Panc1 (cell line): ENCODE measurements around the gene ZNF292. TPM values are rescaled to one million over a fixed set of nuclear protein-coding genes. Genes with fewer than 3 reads are reported as not detected.
A peak's percentile ranks its signal among the peaks of the same experiment; 100 is the strongest.

Experiments used
- ATAC-seq: fragments of 200-7000 bp; cut with Tn5 transposase; 2 replicates; pipeline ENCODE4 v1.9.1; 2020; ENCODE audit warnings: mild to moderate bottlenecking, moderate library complexity
- BruUV-seq: library from RNA; stranded (reverse); fragments of 400-500 nt; replicated peaks from 2 replicates; lab custom pipeline; 2021; lab: Mats Ljungman, UMichigan
- CTCF ChIA-PET: fragments of 300-600 bp; sonication (Branson Sonifier 250); formaldehyde crosslinking; loops from one replicate; lab custom pipeline; 2022; ENCODE audit warnings: antibody characterized with exemption; lab: Charles Lee
- POLR2A ChIA-PET: fragments of 300-600 bp; sonication (Branson Sonifier 250); formaldehyde crosslinking; loops from one replicate; lab custom pipeline; 2022; ENCODE audit warnings: antibody characterized with exemption; lab: Charles Lee
- DNase-seq: peaks from one replicate; pipeline ENCODE4 v3.0.0-alpha.2; 2010; ENCODE audit warnings: low read depth, low spot score
- H3K27ac ChIP-seq: 2 replicates; pipeline ENCODE4 v1.5.1; 2011; ENCODE audit warnings: mild to moderate bottlenecking, low read length, inconsistent platforms
- H3K27me3 ChIP-seq: fragments of 200-500 bp; sonication (Bioruptor generic); 2 replicates; pipeline ENCODE4 v1.6.0; 2014; ENCODE audit warnings: low read length, inconsistent platforms; ENCODE audit not compliant: control insufficient read depth, insufficient read depth
- H3K36me3 ChIP-seq: fragments of 200-500 bp; sonication (Bioruptor generic); 2 replicates; pipeline ENCODE4 v1.5.1; 2014; ENCODE audit warnings: inconsistent platforms, mild to moderate bottlenecking, low read length, moderate library complexity; ENCODE audit not compliant: control insufficient read depth, insufficient read depth
- H3K4me1 ChIP-seq: 2 replicates; pipeline ENCODE4 v1.5.1; 2011; ENCODE audit warnings: inconsistent platforms, mild to moderate bottlenecking, low read length, moderate library complexity; ENCODE audit not compliant: control insufficient read depth, insufficient read depth
- H3K4me3 ChIP-seq, 2 experiments: 2 replicates each; pipeline ENCODE4 v1.5.1; 2011 to 2012; ENCODE audit warnings: low read depth in 2 of 2, low read length in 2 of 2, mild to moderate bottlenecking in 2 of 2, inconsistent platforms in 1 of 2, moderate library complexity in 1 of 2
- H3K9me3 ChIP-seq: fragments of 200-500 bp; sonication (Bioruptor generic); 2 replicates; pipeline ENCODE4 v1.5.1; 2014; ENCODE audit warnings: low read depth, mild to moderate bottlenecking, inconsistent platforms, low read length, moderate library complexity; ENCODE audit not compliant: control insufficient read depth, insufficient read depth
- CTCF ChIP-seq: fragments of 450-650 bp; IDR thresholded peaks from 2 replicates; pipeline ENCODE4 v1.5.1; 2017; ENCODE audit warnings: mild to moderate bottlenecking
- POLR2AphosphoS5 ChIP-seq: IDR thresholded peaks from 2 replicates; pipeline ENCODE4 v1.6.1; 2012; ENCODE audit warnings: mild to moderate bottlenecking, low read depth, low read length, moderate library complexity
- REST ChIP-seq, 2 experiments: IDR thresholded peaks; 2 replicates each; pipeline ENCODE4 v1.6.1; 2011 to 2012; ENCODE audit warnings: low read depth in 2 of 2, control low read depth in 1 of 2, low read length in 1 of 2, mild to moderate bottlenecking in 1 of 2, moderate library complexity in 1 of 2; ENCODE audit not compliant: insufficient read depth in 1 of 2
- SIN3A ChIP-seq: IDR thresholded peaks from 2 replicates; pipeline ENCODE4 v1.6.1; 2012; ENCODE audit warnings: low read depth, mild to moderate bottlenecking, low read length, moderate library complexity, borderline replicate concordance; ENCODE audit not compliant: insufficient read depth
- TCF7L2 ChIP-seq: IDR thresholded peaks from 2 replicates; pipeline ENCODE4 v1.6.1; 2011; ENCODE audit warnings: mild to moderate bottlenecking, low read depth, low read length, inconsistent platforms
- in situ Hi-C: cut with HindIII; loops from 2 replicates; pipeline ENCODE4 v1.10.0; 2016; ENCODE audit warnings: low sequenced_read_pairs, low pct_unique_long_range_greater_than_20kb
- intact Hi-C: fragments of 100-400 bp; cut with micrococcal nuclease; formaldehyde crosslinking; loops from one replicate; pipeline ENCODE4 v1.10.0; 2022; ENCODE audit not compliant: unreplicated experiment
- total RNA-seq: library from RNA; stranded (reverse); gene quantifications from one replicate; pipeline ENCODE4 v1.2.1, GENCODE V29; 2021; ENCODE audit not compliant: unreplicated experiment

The ZNF292 gene
- total RNA-seq, 1 experiment from 2014 or later: 38.2 TPM

GRCh38 chr6:87165185-87165584, 9.8 kb downstream of the ZNF292 start:
- no peak overlapping the region for H3K4me3 ChIP-seq
- in situ Hi-C loops (no loop called here), intact Hi-C loops (no loop called here)
- ChIA-PET POLR2A (no interaction called here), CTCF (no interaction called here)
- H3K4me1 ChIP-seq: peaks cover 4% of the 10 kb centered on the region; the same call in 1 of the 2 replicates
- H3K27ac ChIP-seq: no peak overlapping the region
- no peaks in the 10 kb centered on the region for H3K36me3 ChIP-seq
- DNase-seq: no peak
- BruUV-seq: no TSS peak
- ATAC-seq: no peak
- TF ChIP-seq CTCF: no peak
- TF ChIP-seq POLR2AphosphoS5: no peak
- TF ChIP-seq TCF7L2: no peak
- no peak for TF ChIP-seq REST (IDR thresholded peaks at IDR 0.05; ENCODE audit: insufficient read depth in 1 of 2, low read depth in 2 of 2, low read length in 1 of 2)
- no peak for TF ChIP-seq SIN3A
- H3K27me3 ChIP-seq: no peaks in the 10 kb centered on the region
- H3K9me3 ChIP-seq: no peaks in the 10 kb centered on the region

GRCh38 chr6:87171938-87172633, 16.7 kb downstream of the ZNF292 start:
- ChIA-PET POLR2A (no interaction called here), CTCF (no interaction called here)
- TSS peak; percentile 3 for BruUV-seq

More at GRCh38 chr6:87171938-87172633, 16.7 kb downstream of the ZNF292 start:
- Histone ChIP-seq H3K27me3 (no peaks in the 10 kb centered on the region), H3K36me3 (no peaks in the 10 kb centered on the region), H3K27ac (no peak overlapping the region), H3K4me3 (no peak overlapping the region), H3K9me3 (no peaks in the 10 kb centered on the region), H3K4me1 (no peaks in the 10 kb centered on the region; the same call in 1 of the 2 replicates)
- intact Hi-C loops: no loop called here
- ATAC-seq (no peak), DNase-seq (no peak)
- in situ Hi-C loops: no loop called here
- TF ChIP-seq REST (IDR thresholded peaks at IDR 0.05; ENCODE audit: insufficient read depth in 1 of 2, low read depth in 2 of 2, low read length in 1 of 2) (no peak), CTCF (no peak), POLR2AphosphoS5 (no peak), TCF7L2 (no peak), SIN3A (no peak)
